Stimulated activated CD8-positive, alpha-beta memory T cell treated with anti-CD3 and anti-CD28 coated beads, Interleukin-12 subunit alpha, Interleukin-12 subunit beta, amount 100 ng/mL, for 1 hour (primary cell): Measurements from ENCODE around the gene PLEKHA8.

Experiments used
- DNase-seq: peaks from one replicate; pipeline ENCODE4 v3.0.0-alpha.2; 2020; ENCODE audit warnings: low read depth

The PLEKHA8 gene

GRCh38 chr7:30028216-30028748, at the start of gene PLEKHA8:
Gene PLEKHA8 (plus strand): TSS chr7:30028412. CDS start chr7:30028763, 351 bp downstream.
- DNase-seq, result peak; percentile 77

DNA sequence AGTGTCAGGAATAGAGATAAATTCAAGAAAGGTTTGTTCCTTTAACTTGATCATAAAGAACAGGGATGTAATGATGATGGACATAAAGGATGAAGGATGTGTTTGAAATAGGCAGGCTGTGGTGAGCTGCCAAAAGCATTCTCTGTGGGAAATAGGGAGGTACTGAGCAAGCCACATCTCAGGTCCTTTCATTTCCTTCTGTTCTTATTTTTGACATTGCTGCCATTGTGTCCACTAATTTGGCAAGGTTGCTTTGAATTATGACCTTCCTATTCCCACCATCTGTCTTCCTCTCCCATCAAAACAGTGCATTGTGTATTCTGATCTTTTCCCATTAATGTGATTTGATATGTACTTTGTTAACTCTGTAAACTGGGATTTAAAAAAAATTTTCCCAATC, 48.1 kb upstream of the PLEKHA8 start:
- no peak for DNase-seq

- no peak for DNase-seq
Observed at GRCh38 chr7:29987083-29987482, 41.1 kb upstream of the PLEKHA8 start.

GRCh38 chr7:29987811-29988317, 40.3 kb upstream of the PLEKHA8 start:
- DNase-seq, result no peak

GRCh38 chr7:29988424-29989256, 39.6 kb upstream of the PLEKHA8 start:
- DNase-seq, result no peak

DNA sequence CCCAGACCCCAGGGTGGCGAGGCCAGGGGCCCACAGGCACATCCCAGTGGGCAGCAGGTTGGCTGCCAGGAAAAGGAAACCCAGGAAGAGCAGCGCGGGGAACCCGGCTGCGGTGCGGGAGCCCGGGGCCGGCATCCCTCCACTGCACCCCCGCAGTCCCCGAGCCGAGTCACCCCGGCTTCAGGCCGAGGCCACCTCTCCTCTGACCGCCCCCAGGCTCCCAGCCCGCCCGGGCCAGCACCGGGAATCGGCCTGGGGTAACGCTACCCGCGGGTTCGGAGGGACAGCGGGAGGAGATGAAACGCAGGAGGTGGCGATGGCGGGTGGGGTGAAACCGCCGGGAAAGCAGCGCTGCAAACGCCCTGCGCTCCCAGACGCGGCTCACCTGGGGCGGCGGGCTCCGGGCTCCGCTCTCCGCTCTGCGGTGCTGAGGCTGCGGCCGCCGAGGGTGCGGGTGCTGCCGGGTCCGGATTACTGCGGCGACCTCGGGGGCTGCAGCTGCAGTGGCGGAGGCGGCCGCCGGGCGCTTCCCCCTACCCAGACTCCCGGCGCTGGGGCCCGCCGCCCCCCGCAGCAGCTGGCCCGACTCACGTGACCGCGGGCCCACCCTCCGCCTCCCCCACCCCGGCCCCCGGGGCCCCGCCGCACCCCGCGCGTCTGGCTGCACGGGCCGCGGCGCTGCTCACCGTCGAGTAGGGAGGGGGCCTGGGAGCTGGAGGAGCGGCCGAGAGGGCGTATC, 38.8 kb upstream of the PLEKHA8 start, which contains the start of gene SCRN1:
Gene SCRN1, minus strand, starts transcription at position 545 of the 739 bp plus-strand sequence. CDS start 20,734 bp downstream, outside the sequence.
- DNase-seq, result no peak

GRCh38 chr7:29990931-29991330, 37.3 kb upstream of the PLEKHA8 start:
- DNase-seq, result no peak

DNA sequence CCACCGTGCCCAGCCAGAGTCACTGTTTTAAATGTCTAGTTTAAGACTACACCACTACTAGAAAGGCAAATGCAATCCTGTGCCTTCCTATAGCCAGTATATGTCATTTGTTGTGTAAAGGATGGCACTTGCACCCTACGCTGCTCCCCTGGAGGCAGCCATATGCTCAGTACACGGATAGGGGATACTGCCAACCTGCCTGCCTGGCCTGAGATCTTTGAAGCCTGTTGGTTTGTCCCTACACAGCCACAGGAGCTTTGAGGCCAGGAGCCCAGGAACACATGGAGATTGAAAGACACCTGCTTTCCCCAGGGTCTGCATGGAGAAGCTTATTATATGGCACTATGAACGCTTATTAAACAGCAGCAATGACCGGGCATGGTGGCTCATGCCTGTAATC, 36.3 kb upstream of the PLEKHA8 start:
- DNase-seq, result no peak

DNA sequence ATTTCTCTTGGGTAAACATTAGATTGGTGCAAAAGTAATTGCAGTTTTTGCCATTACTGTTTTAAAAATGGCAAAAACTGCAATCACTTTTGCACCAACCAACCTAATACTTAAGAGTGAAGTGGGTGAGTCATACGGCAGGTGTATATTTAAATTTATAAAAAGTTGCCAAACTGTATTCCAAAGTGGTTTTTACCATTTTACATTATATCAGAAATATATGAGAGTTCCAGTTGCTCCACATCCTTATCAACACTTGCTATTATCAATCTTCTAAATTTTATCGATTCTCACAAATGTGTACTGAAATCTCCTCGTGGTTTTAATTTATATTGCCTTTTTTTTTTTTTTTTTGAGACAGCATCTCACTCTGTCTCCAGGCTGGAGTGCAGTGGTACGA, 35.1 kb upstream of the PLEKHA8 start:
- no peak for DNase-seq

DNA sequence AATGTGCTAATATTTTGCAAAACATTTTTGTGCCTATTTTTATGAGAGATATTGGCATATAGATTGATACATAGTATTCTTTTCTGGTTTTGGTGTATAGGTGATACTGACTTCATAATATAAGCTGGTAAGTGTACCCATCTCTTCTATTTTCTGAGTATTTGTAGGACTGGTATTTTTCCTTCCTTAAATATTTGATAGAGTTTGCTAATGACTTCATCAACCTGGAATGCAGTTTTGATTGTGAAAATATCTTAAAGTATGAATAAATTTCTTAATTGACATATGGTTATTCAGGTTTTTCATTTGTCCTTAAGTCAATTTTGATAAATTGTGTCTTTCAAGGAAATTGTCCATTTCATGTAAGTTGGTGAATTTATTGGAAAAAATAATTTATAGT, 32.6 kb upstream of the PLEKHA8 start:
- DNase-seq, result no peak

GRCh38 chr7:29996321-29996720, 31.9 kb upstream of the PLEKHA8 start:
- DNase-seq, result no peak

DNA sequence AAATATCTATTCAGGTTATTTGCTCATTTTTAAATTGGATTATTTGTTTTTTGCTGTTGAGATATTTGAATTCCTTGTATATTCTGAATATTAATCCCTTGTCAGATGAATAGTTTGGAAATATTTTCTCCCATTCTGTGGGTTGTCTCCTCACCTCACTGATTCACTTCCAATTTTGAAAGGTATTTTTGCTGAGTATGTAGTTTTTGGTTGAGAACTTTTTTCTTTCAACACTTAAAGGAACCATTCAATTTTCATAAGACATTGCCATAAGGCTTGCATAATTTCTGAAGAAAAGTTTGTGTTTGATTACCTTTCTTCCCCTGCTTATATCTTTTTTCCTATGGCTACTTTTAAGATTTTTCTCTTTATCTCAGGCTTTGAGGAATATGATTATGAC, 29.7 kb upstream of the PLEKHA8 start:
- DNase-seq, result no peak

- DNase-seq, result no peak
Observed at GRCh38 chr7:30001998-30002397, 26.2 kb upstream of the PLEKHA8 start.

DNA sequence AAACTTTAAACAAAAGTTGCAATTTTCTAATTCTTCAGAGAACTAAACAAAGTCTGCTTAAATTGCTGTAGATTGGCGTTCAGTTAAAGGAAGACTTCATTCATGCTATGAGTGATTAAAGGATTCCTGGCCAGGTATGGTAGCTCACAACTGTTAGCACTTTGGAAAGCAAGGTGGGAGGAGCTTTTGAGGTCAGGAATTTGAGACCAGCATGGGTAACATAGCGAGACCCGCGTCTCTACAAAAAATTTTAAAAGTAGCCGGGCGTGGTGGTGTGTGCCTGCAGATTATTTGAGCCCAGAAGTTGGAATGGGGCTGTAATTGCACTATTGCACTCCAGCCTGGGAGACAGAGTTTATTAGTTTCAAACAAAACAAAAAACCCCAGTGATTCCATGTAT, 25.1 kb upstream of the PLEKHA8 start:
- no peak for DNase-seq

DNA sequence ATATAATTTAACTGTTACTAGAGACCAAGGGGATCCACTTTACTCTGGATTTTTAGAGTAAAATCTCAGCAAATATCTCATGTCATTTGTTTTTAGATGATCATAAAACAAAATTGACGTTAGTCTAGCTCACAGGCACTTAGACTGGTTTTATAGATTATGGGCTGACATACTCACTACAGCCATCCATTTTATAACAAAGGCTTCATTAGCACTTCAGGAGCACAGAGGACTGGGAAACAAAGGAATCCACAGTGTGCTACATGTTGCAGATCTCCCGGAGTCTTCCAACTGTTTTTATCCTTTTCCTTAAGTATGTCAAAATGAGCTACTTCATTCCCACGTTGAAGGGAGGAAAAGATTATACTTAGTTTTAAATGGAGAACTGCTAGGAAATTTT, 22.7 kb upstream of the PLEKHA8 start:
- DNase-seq, result no peak

DNA sequence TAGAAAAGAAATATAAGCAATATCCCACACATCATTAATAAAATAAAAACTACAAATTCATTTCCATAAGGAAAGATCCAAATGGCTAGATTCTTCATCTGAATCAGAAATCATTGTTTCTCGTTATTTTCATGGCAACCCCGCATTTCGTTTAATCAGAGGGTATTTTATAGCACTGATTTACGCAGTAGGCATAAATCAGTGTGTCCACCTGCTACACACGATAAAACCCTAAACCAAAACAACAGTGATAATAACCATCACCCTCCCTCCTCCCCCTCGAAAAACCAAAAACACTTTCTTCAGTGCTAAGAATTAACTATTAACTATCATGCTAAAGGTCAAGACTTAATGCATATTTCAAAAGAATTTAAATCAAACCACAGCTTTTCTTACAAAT, 18.2 kb upstream of the PLEKHA8 start:
- no peak for DNase-seq

- no peak for DNase-seq
Observed at GRCh38 chr7:30012757-30013156, 15.5 kb upstream of the PLEKHA8 start.

GRCh38 chr7:30018451-30018850, 9.8 kb upstream of the PLEKHA8 start:
- no peak for DNase-seq

GRCh38 chr7:30019387-30019786, 8.8 kb upstream of the PLEKHA8 start:
- DNase-seq, result no peak

DNA sequence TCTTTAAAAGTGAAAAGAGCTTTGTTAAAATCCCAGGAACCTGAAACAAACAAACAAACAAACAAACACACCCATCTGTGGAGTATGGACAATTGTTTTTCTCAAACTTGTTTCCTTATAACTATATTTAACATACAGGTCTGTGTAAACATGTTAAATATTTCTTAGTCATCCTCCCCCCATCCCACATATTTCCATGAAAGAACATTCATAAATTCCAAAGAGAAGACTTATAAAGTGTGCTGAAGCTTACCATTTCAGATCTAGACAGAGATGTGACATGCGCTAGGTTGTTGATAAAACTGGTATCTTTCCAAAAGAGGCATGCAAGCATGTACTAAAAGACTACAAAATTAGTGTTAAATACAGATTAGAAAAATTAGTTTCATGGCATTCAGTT, 8.3 kb upstream of the PLEKHA8 start:
- DNase-seq, result no peak

DNA sequence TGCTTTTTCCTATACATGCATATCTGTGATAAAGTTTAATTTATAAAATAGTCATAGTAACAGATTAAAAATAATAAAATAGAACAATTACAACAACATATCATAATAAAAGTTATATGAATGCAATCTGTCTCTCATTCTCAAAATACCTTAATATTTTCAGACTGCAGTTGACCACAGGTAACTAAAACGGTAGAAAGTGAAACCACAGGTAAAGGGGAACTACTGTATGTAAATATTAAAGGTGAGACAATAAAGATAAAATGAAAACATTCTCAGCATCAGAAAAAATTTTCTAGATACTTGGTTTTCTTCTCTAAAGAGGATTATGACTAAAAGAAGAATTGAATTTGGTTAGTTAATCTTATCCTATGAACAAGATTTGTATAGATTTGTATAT, 7.7 kb upstream of the PLEKHA8 start:
- DNase-seq, result no peak

GRCh38 chr7:30022991-30023390, 5.2 kb upstream of the PLEKHA8 start:
- no peak for DNase-seq

DNA sequence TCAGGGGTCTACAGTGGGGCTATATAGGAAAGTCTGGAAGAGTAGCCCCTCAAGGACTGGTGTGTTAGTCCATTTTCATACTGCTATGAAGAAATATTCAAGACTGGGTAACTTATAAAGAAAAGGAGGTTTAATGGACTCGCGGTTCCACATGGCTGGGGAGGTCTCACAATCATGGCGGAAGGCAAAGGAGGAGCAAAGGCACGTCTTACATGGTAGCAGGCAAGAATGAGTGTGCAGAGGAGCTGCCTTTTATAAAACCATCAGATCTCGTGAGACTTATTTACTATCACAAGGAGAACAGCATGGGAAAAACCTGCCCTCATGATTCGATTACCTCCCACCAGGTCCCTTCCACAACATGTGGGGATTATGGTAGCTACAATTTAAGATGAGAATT, 4.7 kb upstream of the PLEKHA8 start:
- DNase-seq, result no peak
